GM21619 (cell line): ENCODE results near the gene TOR2A.

Source experiments
- ATAC-seq: cut with Tn5 transposase; IDR thresholded peaks from one replicate; pipeline ENCODE4 v1.9.1; 2021; ENCODE audit not compliant: unreplicated experiment

TOR2A gene

DNA sequence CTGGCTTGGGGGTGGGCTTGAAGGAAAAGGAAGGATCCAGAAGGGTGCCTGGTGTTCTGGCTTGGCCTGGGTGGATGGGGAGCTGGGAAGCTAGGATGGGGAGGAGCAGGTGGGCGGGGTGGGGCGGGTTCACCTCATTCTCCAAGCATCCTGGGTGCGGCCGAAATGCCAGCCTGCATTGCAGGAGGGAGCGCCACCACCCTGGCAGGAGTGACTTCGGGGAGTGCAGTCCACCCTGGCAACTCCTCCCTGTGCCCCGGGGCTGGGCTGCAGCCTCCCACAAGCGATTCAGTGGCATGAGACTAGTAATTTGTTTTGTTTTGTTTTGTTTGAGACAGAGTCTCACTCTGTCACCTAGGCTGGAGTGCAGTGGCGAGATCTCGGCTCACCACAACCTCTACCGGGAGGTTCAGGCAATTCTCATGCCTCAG is 13.7 kb downstream of the TOR2A start:
- no peak for ATAC-seq

DNA sequence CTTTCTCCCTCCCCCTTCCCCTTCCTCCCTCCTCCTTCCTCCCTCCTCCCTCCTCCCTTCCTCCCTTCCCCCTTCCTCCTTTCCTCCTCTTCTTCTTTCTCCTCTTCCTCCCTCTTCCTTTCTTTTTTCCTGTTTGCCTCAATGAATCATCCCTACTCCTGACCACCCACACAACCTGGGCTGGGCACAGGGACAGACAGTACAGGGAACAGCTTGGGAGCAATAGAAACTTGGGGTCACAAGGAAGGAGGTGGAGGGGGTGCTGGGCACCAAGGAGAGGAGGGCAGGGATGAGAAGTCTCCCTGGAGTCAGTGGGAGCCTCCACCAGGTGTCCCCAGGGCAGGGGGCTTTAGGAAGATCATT is 14.2 kb downstream of the TOR2A start:
- ATAC-seq = no peak

DNA sequence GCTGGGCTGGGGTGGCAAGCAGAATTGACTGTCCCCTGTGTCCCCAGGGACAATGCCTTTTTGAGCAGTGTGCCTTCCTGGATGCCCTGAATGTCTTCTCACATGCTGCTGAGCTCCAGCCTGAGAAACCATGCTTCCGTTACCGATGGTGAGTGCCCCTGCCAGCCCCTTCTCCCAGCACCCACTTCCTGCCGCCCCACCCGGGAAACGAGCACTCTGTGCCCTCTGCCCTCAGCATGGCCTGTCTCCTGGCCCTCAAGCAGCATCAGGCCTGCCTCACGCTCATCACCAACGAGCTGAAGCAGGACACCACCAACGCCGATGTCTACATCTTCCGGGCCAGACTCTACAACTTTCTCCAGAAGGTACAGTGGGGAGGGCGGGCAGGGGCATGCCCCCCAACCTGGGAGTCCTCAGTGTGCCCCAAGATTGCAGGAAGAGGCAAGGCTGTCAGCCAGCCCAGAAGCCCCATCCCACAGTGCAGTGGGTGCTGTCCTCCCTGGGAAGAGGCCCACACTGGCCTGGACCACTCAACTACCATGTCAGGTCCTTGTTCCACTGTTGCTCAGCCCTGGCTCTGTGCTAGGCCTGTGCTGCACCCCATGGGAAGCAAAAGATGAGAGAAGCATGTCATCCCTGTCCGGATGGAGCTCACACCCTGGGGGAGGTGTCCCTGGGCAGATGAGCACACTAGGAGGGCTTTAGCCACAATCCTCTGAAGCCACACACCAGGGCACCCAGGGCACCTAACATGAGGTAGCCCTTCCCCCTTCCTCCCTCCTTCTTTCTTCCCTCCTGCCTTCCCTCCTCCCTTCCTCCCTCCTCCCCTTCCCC is 14.8 kb downstream of the TOR2A start:
- no peak for ATAC-seq

GRCh38 chr9:127717766-127718165 is 17.3 kb downstream of the TOR2A start:
- ATAC-seq = no peak

GRCh38 chr9:127716412-127716811 is 18.7 kb downstream of the TOR2A start:
- no peak for ATAC-seq

DNA sequence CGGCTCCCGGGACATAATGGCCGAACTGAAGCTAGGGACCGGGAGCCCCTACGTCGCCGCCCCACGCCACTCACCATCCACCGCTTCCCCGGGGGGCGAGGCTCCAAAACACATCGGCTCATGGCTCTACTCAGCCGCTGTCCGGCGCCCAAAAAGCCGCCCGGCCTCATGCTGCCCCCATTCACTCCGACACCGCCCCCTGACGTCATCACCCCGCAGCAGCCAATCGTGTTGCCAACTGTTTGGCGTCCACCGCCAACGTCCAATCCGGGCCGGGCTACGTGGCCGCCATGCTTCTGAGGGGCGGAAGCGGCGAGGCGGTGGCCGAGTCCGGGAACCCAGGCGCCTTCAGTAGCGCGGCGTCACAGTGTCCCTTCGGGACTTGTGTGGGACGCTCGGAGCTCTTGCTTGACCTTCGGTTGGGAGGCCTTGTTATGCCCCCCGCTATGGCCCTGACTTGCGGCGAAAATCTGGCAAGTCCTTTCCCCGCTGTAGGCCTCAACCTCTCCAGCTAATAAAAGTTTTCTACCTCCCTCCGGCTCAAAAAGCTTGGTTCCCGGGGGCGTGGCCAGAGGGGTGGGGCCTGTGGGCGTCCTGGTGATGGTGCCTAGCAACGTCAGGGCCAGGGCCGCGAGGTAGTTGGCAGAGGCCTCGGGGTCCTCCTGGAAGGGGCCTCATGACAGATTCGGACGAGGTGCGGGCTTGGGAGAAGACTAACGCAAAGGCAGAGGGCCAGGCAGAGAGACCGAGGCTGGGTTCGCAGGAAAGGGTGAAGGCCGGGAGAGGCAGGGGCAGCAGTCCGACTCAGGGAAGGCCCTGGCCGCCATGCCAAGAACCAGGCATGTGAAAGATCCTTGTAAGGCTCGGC is 19.4 kb downstream of the TOR2A start, which contains the start of the genes PTRH1 and TTC16:
TSS of gene PTRH1 (minus strand) at position 194 of the 868 bp plus-strand sequence. CDS start at position 170, 24 bp downstream.
TSS of gene TTC16 (plus strand) at position 610 of the 868 bp plus-strand sequence. CDS start at position 677, 67 bp downstream.
- peak; percentile 93 for ATAC-seq

- ATAC-seq = peak; percentile 6
Measured at GRCh38 chr9:127714951-127715469, 20.1 kb downstream of the TOR2A start.

DNA sequence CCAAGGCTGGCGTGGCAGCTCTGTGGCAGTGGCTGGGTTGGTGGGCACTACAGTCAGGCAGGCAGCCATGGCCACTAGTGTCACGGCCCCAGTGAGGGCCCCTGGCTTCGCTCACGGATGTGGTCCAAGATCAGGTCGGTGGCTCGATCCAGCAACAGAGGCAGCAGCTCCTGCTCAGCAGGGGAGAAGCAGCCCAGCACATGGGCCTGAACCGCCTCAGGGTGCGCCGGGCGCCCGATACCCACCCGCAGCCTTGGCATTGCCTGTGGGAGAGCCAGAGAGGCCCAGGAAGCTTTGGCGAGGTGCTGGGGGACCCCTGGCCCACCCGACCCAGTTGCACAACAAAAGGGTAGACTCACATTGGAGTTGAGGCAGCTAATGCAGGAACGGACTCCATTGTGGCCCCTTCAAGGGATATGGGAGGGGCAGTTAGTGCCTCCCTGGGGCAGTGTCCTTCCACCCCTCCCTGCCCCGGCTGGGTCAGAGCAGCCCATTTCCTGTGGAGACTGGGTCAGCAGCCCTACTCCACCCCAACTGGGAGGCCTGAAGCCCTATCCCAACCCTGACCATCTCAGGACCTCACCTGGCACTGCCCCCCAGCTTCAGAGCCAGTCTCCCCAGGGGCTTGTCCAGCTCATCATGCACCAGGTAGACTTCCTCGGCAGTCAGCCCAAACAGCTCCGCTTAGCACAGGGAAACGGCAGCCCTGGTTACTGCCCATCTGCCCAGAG is 20.9 kb downstream of the TOR2A start:
- ATAC-seq = no peak

- no peak for ATAC-seq
Measured at GRCh38 chr9:127712867-127713266, 22.2 kb downstream of the TOR2A start.

GRCh38 chr9:127712371-127712770 is 22.7 kb downstream of the TOR2A start:
- ATAC-seq = no peak

DNA sequence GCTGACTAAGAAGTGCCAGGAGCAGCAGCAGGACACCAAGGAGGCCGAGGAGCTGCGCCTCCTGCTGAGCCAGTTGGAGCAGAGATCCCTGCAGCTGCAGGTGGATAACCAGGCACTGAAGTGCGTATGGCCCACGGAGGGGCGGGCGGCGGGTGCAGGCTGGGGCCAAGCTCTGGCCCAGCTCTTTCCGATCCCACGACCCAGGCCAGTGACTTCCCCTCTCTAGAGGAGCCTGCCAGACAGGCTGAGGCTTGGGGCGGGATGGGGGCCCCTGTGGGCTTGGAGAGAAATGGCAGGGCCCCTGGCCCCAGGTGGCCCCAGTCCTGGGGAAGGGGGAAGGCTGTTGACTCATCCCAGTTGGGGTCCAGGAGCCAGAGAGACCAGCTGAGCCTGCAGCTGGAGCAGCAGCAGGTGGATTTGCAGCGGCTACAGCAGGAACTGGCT is 23.2 kb downstream of the TOR2A start:
- ATAC-seq = no peak

DNA sequence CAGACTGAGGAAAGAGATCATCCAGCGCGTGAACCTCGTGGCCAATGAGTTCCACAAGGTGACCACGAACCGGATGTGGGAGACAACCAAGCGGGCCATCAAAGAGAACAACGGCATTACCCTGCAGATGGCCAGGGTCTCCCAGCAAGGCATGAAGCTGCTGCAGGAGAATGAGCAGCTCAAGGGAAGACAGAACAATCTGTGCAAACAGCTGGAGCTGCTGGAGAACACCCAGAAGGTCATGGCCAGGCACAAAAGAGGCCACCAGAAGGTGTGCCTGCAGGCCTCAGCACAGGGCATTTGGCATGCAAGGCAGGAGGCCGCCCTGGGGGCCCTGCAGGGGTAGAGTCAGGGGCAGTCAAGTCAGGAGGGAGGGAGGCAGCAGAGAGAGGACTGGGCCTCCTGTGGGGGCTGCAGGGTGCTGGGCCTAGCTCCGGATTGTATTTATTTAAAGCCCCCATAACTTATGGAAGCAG is 23.8 kb downstream of the TOR2A start:
- no peak for ATAC-seq

- no peak for ATAC-seq
Measured at GRCh38 chr9:127710204-127710783, 24.8 kb downstream of the TOR2A start.

GRCh38 chr9:127708952-127709587 is 26.0 kb downstream of the TOR2A start:
- no peak for ATAC-seq

DNA sequence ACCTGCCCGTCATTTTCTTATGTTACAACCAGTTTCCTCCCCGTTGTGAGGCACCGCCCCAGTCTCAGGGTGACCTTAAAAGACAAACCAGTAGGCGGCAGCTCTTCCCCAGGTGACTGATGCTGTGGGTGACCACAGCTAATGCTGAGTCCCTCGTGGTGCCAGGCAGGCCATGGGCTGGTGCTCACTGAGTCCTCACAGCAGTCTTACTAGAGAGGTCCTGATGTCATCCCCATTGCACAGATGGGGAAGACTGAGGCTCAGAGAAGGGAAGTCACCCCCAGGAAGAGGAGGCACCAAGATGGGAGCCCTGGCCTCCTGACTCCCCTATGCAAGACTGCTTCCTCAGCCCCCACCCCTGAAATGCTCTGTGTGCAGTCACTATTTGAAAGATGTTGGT is 27.3 kb downstream of the TOR2A start:
- ATAC-seq = no peak

GRCh38 chr9:127706836-127707241 is 28.3 kb downstream of the TOR2A start, which contains the start of gene CFAP157:
Gene CFAP157 (plus strand): TSS chr9:127706988. CDS start chr9:127707032, 44 bp downstream.
- no peak for ATAC-seq

DNA sequence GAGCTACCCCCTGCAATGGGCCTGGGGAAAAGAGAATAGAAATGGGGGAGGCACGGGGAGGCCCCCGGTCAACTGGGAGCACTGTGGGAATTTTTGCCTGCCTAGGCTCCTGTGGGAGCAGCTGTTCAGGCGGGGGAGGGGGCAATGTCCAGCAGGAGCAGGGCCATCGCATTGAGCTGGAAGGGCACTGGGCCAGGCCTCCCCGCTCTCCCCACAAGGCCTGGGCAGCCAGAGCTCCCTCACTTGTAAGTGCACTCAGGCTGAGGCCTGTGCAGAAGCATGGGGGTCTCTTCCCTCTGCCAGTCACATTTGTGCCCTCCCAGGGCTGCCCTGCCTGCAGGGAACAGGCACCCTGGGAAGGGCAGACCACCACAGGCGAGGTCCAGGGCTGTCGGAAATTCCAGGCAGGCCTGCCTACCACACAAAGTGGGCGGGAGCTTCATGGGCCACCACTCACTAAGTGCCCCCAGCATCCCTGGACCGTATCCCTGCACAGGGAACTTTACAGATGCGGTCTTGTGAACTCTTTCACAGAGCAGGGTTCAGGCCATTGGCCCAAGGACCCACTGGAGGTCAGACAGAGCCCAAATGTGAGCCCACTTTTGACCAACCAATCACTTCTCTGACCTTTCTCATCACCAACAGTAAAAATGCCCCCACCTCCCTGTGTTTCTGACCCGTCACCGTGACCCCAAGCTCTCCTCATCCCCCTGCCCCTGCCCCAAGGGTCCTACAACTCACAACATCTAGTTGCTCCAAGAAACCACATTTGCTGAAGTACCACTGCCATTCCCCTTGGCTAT is 29.3 kb downstream of the TOR2A start:
- no peak for ATAC-seq

GRCh38 chr9:127703289-127703946 is 31.7 kb downstream of the TOR2A start:
- no peak for ATAC-seq
